WI38 (cell line): ENCODE measurements around the gene IL36B.

Experiments used
- H3K4me3 ChIP-seq: 2 replicates; pipeline ENCODE4 v1.5.1; 2011; ENCODE audit warnings: low read depth, mild to moderate bottlenecking, control low read depth, low read length
- CTCF ChIP-seq: IDR thresholded peaks from 2 replicates; pipeline ENCODE4 v1.5.1; 2012; ENCODE audit warnings: low read depth, mild to moderate bottlenecking, control low read depth, low read length

Gene IL36B

GRCh38 chr2:113050921-113051895 is 1.5 kb downstream of the IL36B start:
- TF ChIP-seq CTCF, result no peak
- H3K4me3 ChIP-seq, result no peak overlapping the region

- TF ChIP-seq CTCF, result no peak
- no peak overlapping the region for H3K4me3 ChIP-seq
These were observed 6.2 kb downstream of the IL36B start for GRCh38 chr2:113046465-113046864.

GRCh38 chr2:113041871-113042270 is 10.8 kb downstream of the IL36B start:
- TF ChIP-seq CTCF, result no peak
- no peak overlapping the region for H3K4me3 ChIP-seq

GRCh38 chr2:113039719-113040118 is 12.9 kb downstream of the IL36B start:
- no peak for TF ChIP-seq CTCF
- no peak overlapping the region for H3K4me3 ChIP-seq

- no peak overlapping the region for H3K4me3 ChIP-seq
- no peak for TF ChIP-seq CTCF
These were observed 13.5 kb downstream of the IL36B start for GRCh38 chr2:113039158-113039557.

GRCh38 chr2:113038291-113038690 is 14.4 kb downstream of the IL36B start:
- H3K4me3 ChIP-seq, result no peak overlapping the region
- no peak for TF ChIP-seq CTCF

GRCh38 chr2:113036763-113037162 is 15.9 kb downstream of the IL36B start:
- TF ChIP-seq CTCF, result no peak
- H3K4me3 ChIP-seq, result no peak overlapping the region
